Measurements from ENCODE around the gene SLC5A11.
A peak's percentile ranks its signal among the peaks of the same experiment; 100 is the strongest.
"Not testable (repeated sequence)": the region's sequence is repeated elsewhere in the genome, so short reads cannot be mapped to it uniquely, and the experiment has no call there.

Gene SLC5A11

GRCh38 chr16:24863582-24864437 lies 18.0 kb downstream of the SLC5A11 start:
- no peak for DNase-seq

GRCh38 chr16:24869033-24869432 lies 23.3 kb downstream of the SLC5A11 start:
- no peak for DNase-seq

- DNase-seq = no peak
Measured at GRCh38 chr16:24871891-24872290, 26.1 kb downstream of the SLC5A11 start.

- no peak for DNase-seq
Measured at GRCh38 chr16:24873028-24873427, 27.3 kb downstream of the SLC5A11 start.

- DNase-seq = no peak
Measured at GRCh38 chr16:24875466-24875865, 29.7 kb downstream of the SLC5A11 start.

- DNase-seq = no peak
Measured at GRCh38 chr16:24876231-24876630, 30.5 kb downstream of the SLC5A11 start.

GRCh38 chr16:24879684-24880083 lies 33.9 kb downstream of the SLC5A11 start:
- DNase-seq = no peak

GRCh38 chr16:24883714-24884151 lies 38.0 kb downstream of the SLC5A11 start:
- DNase-seq = peak in 1 of 2 experiments; percentile 47

GRCh38 chr16:24887472-24887871 lies 41.7 kb downstream of the SLC5A11 start:
- DNase-seq = no peak

- DNase-seq = no peak
Measured at GRCh38 chr16:24890746-24891145, 45.0 kb downstream of the SLC5A11 start.

- no peak for DNase-seq
Measured at GRCh38 chr16:24896439-24896838, 50.7 kb downstream of the SLC5A11 start.

- DNase-seq = not testable (repeated sequence)
Measured at GRCh38 chr16:24897522-24897921, 51.8 kb downstream of the SLC5A11 start.

GRCh38 chr16:24900230-24900629 lies 54.5 kb downstream of the SLC5A11 start:
- DNase-seq = no peak

- DNase-seq = peak in 1 of 2 experiments; percentile 15
Measured at GRCh38 chr16:24906199-24906808, 60.5 kb downstream of the SLC5A11 start.

GRCh38 chr16:24906901-24907300 lies 61.1 kb downstream of the SLC5A11 start:
- no peak for DNase-seq

GRCh38 chr16:24908716-24909115 lies 63.0 kb downstream of the SLC5A11 start:
- no peak for DNase-seq

- no peak for DNase-seq
Measured at GRCh38 chr16:24909856-24910255, 64.1 kb downstream of the SLC5A11 start.

- DNase-seq = no peak
Measured at GRCh38 chr16:24915019-24915418, 69.3 kb downstream of the SLC5A11 start.

- no peak for DNase-seq
Measured at GRCh38 chr16:24915576-24915975, 69.8 kb downstream of the SLC5A11 start.

GRCh38 chr16:24917236-24917635 lies 71.5 kb downstream of the SLC5A11 start:
- DNase-seq = no peak

GRCh38 chr16:24917891-24918290 lies 72.1 kb downstream of the SLC5A11 start:
- no peak for DNase-seq

- DNase-seq = no peak
Measured at GRCh38 chr16:24918641-24919040, 72.9 kb downstream of the SLC5A11 start.

GRCh38 chr16:24919536-24919935 lies 73.8 kb downstream of the SLC5A11 start:
- no peak for DNase-seq

GRCh38 chr16:24920568-24920967 lies 74.8 kb downstream of the SLC5A11 start:
- DNase-seq = no peak

Measured in NCI-H446 (cell line).